C1 segment of cervical spinal cord (tissue), 14 donors: ENCODE measurements around the gene RAPGEF5.

ENCODE experiments used
- DNase-seq, 14 donors: peaks; one replicate each; lab custom pipeline; 2025; lab: John Stamatoyannopoulos, UW

The RAPGEF5 gene

DNA sequence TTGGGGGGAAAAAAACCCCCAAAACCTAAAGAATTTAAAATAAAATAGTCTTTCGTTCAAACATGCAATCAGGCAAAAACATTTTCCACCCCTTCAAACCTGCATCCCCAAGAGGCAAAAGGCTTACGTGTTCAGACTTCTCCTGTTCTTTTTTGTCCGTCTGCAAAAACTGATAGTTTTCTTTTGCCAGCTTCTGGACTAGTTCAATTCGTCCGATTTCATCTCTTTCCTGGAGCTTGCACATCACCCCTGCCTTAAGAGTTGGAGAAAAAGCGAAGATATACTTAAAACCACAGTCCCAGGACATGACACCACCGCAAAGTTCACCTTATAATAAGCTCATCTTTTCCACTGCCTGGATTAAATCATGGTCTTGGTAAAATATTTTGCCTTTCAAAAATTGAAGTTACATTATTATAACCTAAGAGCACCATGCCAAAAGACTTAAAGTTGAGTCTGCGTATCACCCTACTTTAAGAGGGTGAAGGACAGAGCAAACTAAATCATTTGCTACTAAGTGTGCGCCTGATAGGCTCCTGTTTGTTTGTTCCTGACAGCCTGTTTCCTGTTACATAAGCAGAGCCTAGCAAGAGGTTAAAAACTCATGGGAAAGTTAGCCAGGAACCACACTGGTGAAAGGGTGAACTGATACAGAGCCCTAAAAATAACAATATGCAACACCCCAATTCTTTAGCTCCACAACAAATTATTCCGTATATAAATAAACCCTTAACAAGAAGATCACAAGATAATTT, 137.0 kb downstream of the RAPGEF5 start:
- no peak for DNase-seq

DNA sequence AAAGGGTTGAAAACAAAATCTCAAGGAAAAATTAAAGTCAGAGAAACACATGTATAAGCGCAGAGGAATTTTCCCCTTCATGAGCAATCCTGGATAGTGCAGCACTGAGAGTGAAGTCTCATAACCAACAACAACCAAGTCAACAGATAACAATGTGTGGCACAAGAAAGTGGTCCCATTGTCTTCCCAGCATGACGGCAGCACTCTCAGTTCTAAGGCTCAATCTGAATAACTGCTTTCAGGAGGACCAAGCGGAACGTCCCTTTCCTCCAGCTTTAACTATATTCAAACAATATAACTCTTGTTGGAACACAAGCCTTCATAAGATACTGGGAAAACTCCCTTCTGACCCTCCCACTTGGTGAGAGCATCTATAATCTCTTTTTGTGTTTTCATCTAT, 137.9 kb downstream of the RAPGEF5 start:
- DNase-seq: peak in 11 of 14 donors; percentile 14 to 60 (median 47)

DNA sequence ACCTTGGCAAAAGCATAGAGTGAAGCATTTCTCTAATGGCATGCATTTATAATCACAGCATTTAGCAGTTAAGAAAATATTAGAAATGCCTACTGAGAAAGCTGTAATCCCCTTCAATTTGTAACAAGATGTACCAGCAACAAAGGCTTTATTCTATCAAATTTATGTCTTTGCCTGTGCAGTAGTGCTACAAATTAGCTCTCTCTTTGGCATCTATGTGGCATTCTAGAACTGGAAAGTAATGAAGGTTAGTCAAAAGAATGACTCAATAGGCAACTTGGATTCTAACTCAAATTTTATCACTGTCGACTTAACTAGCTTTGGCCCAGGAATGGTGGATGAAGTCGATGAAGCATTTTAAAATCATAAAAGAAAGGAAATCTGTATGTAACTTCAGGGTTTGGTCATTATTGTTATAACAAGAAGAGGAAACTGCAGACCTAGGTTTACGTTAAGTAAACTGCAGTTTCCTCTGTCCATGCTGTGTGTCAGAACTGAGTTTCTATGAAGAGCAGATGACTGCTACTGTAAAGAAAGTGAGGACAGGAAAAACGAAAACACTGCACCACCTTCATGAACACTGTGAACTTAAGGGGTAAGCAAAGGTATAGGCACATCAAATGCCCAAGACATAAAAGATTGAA, 140.0 kb downstream of the RAPGEF5 start:
- no peak for DNase-seq

DNA sequence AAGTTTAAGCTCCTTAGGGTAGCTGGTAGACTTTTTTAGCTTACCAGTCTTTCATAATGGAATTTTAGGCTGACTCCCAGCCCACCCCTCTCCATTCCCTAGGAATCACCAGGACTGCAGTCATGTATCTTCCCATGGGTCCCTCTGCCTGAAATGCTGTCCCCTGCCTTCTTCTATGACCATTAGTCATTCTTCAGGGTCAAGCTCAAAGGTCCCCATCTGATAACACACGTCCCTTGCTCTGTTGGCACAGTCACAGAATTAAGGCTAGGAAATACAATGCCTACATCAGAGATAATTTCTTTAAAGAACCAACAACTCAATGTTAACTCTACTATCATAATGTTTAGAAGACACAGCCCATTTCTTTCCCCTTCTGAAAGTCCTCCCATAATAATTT, 140.6 kb downstream of the RAPGEF5 start:
- DNase-seq: no peak

DNA sequence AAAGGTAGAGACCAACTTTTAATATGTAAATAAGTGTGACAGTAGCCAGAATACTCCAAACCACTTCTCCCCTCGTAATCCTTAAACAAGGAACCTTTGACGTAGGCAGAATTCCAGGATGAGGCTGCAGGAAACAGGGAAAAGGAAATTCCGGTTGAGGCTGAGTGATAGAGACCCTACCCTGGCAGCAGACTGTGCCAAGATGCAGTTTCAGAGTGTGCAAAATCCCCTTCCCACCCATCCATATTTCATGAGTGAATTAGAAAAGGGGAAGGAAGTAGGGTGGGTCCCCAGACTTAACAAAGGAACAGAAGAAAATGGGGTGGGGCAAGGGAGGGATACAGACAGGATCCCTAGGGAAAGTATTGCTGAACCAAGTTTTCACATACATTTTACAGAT, 143.0 kb downstream of the RAPGEF5 start:
- DNase-seq: no peak

DNA sequence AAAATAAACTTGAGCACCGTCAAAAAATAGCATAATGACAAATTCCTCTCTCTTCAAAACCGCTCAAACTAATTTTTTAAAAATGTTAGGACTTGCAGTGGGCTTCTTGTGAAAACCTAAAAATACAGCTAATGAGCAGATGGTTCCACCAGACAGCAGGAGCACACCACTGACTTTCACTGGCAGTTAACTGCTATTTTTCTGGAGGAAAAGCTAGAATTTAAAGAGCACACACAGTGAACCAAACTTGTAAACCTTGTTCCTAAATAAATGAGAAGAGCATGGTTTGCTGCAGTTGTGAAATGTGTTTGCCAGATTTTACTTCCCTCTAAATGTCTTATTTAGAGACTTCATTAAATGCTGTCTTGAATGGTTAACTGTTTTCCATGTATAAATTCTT, 143.9 kb downstream of the RAPGEF5 start:
- peak in 1 of 14 donors; percentile 13 for DNase-seq

DNA sequence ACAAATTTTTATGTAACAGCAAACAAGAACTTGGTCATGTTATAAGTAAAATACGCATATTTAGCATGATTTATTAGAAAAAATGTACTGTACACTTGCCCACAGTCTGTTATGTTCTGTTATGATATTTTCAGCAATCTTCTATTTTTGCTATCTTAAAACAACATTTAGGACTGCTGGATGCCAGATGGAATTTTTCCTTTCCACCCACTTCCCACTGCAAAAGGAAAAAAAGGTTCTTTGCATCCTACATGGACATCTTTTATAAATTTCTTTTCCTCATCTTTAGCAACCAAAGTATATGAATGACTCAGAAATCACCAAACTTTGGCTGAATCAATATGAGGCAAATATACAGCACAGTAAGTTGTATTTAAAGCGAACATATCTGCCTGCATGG, 146.0 kb downstream of the RAPGEF5 start:
- no peak for DNase-seq

DNA sequence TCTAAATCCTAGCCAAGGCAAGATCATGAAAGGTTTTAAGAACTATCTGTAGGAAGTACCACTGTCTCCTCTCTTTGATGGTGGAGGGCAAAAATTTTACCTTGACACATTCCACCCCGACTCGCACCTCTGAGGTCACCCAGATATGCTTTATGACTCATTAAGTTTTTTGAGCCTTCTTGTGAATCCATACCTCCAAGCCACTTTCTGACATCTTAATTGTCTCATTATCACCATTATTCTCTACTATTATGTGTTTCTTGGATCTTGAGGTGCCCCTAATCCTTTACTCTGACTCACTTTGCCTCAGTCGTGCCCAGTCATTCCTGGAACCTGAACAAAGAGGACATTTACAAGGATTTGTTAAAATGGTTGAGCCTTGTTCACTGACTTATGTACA, 146.6 kb downstream of the RAPGEF5 start:
- DNase-seq: no peak

DNA sequence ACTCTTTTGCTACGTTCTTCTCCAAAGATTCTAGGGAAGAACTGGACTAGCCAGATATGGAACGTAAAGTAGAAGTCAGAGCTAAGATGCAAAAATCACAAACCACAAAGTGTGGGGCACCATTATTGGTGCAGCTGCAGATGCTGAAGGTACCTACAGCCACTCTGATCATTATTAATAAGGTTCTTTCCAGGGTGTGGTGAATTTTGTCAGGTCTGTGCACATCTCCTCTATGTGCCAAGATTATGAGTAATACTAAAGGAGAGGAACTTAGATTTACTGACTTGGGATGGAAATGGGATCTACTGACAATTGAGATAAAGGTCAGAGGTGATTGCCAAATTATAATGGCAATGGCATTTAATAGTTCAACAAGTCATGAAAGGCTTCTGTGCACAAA, 148.2 kb downstream of the RAPGEF5 start:
- DNase-seq: no peak

DNA sequence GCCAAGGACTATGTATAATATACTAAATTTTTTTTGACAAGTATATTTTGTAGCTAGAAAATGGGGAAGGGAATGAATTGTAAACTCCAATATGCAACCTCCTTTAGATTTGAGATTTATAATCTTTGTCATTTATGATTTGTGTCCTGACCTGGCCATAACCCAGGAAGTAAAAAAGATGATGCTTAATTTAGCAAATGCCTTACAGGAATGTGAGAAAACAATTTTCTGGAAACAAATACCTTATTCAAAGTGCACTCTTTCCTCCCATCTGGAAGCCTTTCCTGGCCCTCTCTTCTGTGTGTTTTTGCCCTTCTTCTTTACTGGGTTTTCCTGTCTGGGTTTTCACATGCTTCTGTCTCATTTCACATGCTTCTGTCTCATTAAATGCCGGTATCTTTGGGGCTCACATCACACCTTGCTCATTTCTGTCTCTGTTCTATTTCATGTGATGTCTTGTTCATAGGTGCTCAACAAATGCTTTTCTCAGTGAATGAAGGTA, 149.2 kb downstream of the RAPGEF5 start:
- DNase-seq: no peak

DNA sequence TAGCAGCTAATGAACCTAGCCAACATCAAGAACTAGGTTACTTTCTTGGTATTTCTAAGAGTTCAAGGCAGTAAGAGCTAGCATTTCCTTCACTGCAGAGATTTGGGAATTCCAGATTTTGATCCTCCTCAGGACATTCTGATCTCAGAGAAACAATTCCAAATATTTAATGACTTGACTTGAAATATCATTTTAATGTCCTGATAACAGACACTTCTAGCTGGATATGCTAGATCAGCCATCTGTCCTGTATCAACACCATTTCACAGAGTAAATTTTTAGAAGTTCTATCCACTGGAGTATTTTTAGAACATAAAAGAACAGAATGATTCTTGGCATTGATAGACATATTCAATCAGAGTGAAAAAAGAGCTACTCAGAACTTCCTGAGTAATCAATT, 151.3 kb downstream of the RAPGEF5 start:
- DNase-seq: no peak

DNA sequence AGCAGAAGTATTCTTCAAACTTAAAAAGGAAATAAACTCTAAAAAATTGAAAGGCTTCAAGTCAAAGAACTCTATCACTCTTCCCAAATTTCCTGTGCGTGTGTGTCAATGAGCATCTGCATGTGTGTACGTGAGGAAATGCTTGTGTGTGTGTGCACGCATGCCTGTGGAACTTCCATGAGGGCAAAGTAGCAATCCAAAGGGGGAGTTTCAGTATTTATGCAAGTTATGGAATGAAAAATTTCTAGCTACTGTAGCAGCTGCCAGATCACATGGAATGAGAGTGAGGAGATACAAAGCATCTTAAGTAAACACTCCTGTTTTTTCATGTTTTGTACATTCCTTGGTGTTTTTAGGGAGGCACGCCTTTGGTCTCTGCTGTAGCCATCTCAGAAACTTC, 152.6 kb downstream of the RAPGEF5 start:
- no peak for DNase-seq

DNA sequence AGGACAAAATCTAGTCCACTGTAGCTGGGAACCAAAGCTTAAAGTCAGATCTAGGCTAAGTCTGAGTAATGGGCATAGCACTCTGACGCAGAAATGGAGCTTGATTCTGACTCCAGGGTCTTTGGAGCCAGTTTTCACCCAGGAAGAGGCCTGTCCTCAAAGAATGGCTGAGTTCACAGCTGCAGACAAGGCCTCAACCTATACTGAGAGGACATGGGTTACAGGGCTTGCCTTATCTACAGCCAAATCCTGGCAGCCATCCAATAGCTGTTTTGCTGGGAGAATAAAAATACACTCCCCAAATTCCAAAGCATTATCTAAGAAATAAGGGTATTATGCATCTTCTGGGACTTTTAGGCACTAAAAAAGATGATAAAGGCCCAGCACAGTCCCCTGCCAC, 154.8 kb downstream of the RAPGEF5 start:
- DNase-seq: no peak

DNA sequence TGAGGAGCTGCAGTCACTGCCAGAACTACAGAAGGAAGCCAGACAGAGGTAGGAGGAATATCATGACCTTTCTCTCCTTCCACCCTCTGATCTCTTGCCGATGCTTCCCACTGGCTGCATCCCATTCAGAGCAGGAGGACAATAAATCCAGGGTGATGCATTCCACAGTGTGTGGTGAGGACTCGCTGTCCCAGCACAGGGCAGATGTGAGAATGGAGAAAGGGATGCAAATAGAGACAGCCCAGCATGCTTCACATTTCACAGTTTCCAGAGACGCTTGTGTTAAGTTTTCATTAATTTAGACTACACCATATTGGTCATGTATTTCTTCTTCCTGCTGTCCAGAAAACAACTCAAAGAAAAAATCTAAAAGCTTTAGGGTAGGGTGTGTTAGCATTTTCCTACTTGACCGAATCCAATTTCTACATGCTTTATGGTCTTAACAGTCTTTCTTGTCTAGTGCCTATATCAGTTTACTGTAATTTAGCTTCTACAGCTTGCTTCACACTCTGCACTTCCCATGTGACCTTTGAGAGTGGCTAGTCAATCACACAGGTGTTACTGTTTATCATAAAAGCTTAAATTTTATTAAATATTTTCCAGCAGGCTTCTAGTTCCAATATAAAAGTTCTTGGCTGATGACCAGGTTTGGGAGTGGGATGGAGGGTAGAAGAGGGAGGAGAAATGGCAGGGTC, 155.6 kb downstream of the RAPGEF5 start:
- no peak for DNase-seq

DNA sequence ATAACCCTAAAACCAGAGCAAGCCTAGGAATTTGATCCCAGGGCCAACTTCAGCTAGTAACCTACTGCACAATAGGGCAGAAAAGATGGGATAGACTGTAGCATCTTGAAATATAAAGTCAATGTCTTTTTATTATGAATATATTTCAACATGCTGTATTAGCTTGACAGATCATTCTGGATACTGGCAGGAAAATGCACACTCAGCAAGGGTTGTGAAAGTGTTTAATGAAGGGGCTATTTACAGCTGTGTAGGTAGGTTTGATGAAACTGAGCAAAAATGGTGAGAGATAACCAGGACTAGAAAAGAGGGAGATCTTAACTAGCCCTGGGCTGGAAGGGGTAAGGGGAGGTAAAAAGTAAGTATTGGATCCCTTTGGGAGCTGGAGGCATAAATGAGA, 156.2 kb downstream of the RAPGEF5 start:
- no peak for DNase-seq

DNA sequence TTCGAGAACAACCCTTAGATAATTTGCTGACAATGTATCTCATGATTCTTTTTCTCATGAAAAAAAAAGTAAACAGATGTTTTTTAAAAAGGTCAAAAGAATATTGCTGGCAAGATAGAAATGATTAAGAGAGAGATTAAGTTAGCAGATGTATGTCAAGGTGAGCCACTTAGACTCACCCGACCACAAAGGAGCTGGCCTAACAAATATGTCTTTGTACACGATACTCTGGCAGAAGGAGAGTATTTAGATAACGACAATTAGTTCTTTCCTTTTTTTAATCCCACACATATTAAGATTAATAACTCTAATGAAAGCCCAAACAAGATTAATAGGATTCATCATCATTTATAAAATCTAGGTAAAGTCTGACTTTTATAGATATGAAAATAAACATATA, 156.7 kb downstream of the RAPGEF5 start:
- DNase-seq: no peak

DNA sequence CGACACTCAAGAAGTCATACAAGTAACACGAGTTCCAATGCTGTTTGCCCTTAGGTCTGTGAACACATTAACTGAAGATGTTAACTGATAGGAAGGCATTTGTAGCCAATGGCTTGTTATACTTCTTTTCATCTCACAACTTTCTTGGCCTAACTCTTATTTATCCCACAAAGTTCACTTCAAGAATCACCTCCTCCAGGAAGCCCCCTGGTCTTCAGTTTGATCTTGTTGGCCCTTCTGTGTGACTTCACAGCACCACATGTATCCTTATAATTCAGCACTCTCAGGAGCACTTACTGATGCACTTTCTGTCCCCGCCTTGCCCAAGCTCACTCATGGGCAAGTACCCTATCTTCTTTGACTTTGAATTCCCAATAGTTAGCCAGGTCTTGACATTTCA, 159.6 kb downstream of the RAPGEF5 start:
- no peak for DNase-seq

DNA sequence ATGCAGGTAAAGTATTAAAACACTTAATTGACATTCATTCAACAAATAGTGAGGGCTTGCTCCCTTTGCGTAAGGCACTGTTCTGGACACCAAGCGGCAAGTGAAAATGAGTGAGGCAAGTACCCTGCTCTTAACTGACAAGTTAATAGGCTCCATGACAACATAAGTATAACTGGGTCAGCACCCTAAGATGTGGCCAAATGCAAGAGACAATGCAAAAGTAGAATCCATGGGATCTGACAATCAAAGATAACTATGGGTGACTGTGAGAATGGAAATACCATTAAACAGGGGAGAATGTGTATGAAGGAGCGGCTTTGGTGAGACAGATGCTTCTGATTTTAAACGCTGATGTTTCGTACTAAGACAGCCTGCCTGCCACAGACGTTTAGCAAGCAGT, 160.5 kb downstream of the RAPGEF5 start:
- no peak for DNase-seq

DNA sequence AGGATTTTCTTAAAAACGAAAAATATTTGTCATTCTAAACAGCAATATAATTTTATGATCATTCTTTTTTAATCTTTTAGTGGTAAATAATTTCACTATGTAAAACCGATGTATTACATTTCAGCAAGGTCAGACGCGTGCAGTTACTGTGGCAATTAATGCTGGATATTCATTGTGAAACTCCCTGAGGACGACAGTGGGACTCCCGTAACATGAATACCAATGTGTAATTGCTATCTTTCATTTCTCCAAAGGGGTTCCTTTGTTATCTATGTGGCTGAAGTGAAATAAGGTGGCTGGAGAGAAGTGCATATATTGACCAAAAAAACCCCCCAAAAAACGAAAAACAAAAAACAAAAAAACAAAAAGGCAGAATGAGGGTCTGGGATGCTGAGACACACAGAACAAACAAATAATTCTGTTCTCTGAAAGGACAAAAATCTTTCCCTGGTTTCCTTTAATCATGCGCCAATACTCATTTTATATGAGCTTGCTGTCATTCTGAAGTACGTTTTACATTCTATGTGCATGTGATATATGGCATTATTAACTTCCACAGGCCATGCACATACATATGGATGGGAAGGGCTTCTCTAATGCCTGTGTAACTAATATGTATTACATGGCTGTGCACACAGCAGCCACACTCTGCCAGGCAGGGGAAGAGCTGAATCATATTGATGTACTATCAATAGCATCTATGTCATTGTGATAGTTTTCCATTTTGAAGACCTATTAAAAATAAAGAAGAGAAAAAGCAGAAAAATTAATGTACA, 161.4 kb downstream of the RAPGEF5 start:
- DNase-seq: no peak

DNA sequence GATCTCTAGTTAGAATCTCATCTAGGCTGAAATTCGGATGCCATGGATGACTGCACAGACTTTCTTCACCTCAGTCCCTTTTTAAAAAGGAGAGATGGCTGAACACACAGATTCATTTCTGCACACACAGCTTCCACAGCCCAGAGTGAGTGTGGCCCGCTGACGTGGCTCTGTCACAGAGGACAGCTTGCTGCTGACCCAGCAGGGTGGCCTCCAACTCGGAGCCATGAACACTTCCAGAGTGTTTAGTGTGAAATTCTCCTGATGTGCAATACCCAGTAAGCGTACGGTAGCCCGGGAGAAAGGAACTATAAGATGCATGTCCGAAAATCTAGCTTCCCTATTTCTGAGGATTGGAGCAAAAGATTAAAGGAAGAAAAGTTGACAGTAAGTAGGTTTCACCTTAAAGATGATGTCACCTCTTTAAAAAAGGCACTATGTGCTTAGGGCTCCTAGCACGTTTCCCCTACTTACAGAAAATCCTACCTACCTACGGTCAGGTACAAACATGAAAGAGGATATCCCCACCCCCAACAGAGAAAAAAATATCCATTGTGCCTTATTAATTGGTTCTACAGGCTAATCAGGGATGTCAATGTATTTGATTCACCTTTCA, 162.2 kb downstream of the RAPGEF5 start:
- DNase-seq: peak in 8 of 14 donors; percentile 20 to 57 (median 24)

DNA sequence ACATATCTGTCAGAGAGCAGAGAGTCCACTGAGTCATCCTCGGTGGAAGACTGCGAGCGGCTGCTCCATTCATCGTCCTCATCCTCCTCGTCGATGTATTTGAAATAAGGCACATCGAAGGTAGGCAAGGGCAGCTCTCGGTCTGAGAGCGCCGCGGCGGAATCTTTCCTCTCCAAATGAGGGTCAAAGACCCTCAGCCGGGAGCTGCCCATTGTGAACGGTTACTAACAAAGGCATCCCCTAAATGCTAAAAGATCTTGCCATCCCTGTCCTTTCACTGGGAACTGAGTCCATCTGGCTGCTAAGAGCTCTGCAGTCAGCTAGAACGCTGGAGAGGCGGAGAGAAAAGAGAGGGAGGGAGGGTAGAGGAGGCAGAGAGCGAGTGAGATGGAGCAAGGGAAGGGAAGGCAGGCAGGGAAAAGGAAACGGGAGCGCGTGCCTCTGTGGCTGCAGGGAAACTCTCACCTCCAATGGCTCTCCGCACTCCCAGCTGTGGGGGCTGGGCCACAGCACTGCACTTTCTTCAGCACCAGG, 163.4 kb downstream of the RAPGEF5 start:
- peak in 13 of 14 donors; percentile 18 to 85 (median 53) for DNase-seq
